Measurements from ENCODE around the gene RAB34.

DNA sequence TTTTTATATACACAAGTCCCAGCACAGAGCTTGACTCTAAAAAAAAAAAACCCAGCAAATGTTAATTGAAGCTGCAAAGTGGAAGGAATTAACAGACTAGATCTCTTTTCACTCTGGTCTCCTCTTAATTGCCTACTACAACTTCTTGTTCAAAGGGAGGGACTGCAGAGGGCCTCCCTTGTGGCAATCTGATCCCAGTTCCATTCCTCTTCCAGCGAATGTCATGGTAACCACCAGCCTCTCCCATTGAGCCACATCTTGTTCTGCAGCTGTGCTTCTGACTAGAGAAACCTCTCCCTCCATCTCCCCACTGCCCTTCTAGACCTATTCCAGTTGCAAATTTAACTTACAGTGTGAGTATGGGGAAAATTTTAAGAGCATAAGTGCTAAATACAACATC, 49.8 kb downstream of the RAB34 start:
- TF ChIP-seq, protein P1, sequence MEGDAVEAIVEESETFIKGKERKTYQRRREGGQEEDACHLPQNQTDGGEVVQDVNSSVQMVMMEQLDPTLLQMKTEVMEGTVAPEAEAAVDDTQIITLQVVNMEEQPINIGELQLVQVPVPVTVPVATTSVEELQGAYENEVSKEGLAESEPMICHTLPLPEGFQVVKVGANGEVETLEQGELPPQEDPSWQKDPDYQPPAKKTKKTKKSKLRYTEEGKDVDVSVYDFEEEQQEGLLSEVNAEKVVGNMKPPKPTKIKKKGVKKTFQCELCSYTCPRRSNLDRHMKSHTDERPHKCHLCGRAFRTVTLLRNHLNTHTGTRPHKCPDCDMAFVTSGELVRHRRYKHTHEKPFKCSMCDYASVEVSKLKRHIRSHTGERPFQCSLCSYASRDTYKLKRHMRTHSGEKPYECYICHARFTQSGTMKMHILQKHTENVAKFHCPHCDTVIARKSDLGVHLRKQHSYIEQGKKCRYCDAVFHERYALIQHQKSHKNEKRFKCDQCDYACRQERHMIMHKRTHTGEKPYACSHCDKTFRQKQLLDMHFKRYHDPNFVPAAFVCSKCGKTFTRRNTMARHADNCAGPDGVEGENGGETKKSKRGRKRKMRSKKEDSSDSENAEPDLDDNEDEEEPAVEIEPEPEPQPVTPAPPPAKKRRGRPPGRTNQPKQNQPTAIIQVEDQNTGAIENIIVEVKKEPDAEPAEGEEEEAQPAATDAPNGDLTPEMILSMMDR (IDR thresholded peaks at IDR 0.05), result no peak
- no peak for TF ChIP-seq POLR2A (IDR thresholded peaks at IDR 0.05)

All from esophagus squamous epithelium (tissue), 4 donors.